GM23248 (cell line): Measurements from ENCODE around the gene COMMD4. TPM values are rescaled to one million over a fixed set of nuclear protein-coding genes. Genes with fewer than 3 reads are reported as not detected.

ENCODE experiments used
- DNase-seq: peaks from one replicate; pipeline ENCODE4 v3.0.0-alpha.2; 2015
- H2AFZ ChIP-seq: fragments of 200-600 bp; sonication (generic); 2 replicates; pipeline ENCODE4 v1.6.1; 2016; ENCODE audit warnings: antibody characterized with exemption
- H3F3A ChIP-seq: fragments of 200-600 bp; sonication (generic); 2 replicates; pipeline ENCODE4 v1.6.1; 2016; ENCODE audit warnings: mild to moderate bottlenecking, antibody characterized with exemption, mixed run types; ENCODE audit not compliant: insufficient read depth
- H3K27ac ChIP-seq: fragments of 200-600 bp; sonication (generic); 2 replicates; pipeline ENCODE4 v1.5.1; 2016; ENCODE audit warnings: mild to moderate bottlenecking
- H3K27me3 ChIP-seq: fragments of 200-600 bp; sonication (generic); replicated peaks from 2 replicates; pipeline ENCODE4 v1.6.1; 2016; ENCODE audit warnings: mild to moderate bottlenecking; ENCODE audit not compliant: insufficient read depth
- H3K36me3 ChIP-seq: fragments of 200-600 bp; sonication (generic); 2 replicates; pipeline ENCODE4 v1.6.1; 2016; ENCODE audit warnings: low read depth, mild to moderate bottlenecking
- H3K4me1 ChIP-seq: fragments of 200-600 bp; sonication (generic); 2 replicates; pipeline ENCODE4 v1.6.1; 2016; ENCODE audit warnings: mild to moderate bottlenecking; ENCODE audit not compliant: insufficient read depth
- H3K4me2 ChIP-seq: fragments of 200-600 bp; sonication (generic); one replicate; pipeline ENCODE4 v1.6.1; 2016; ENCODE audit warnings: mild to moderate bottlenecking; ENCODE audit not compliant: unreplicated experiment
- H3K4me3 ChIP-seq: fragments of 200-600 bp; sonication (generic); 2 replicates; pipeline ENCODE4 v1.5.1; 2016; ENCODE audit warnings: mild to moderate bottlenecking
- H3K79me2 ChIP-seq: fragments of 200-600 bp; sonication (generic); 2 replicates; pipeline ENCODE4 v1.6.1; 2016; ENCODE audit warnings: mild to moderate bottlenecking; ENCODE audit not compliant: insufficient read depth
- H3K9ac ChIP-seq: fragments of 200-600 bp; sonication (generic); 2 replicates; pipeline ENCODE4 v1.6.1; 2016; ENCODE audit warnings: mild to moderate bottlenecking
- H3K9me2 ChIP-seq: fragments of 200-600 bp; sonication (generic); 2 replicates; pipeline ENCODE4 v1.6.1; 2016; ENCODE audit warnings: mixed run types, mild to moderate bottlenecking, moderate library complexity; ENCODE audit not compliant: insufficient read depth
- H3K9me3 ChIP-seq: fragments of 200-600 bp; sonication (generic); one replicate; pipeline ENCODE4 v1.6.1; 2017; ENCODE audit warnings: low read depth
- H4K20me1 ChIP-seq: fragments of 200-600 bp; sonication (generic); 2 replicates; pipeline ENCODE4 v1.6.0; 2016; ENCODE audit not compliant: insufficient read depth
- EZH2 ChIP-seq: fragments of 200-600 bp; sonication (generic); IDR thresholded peaks from 2 replicates; pipeline ENCODE4 v1.6.1; 2018; ENCODE audit warnings: antibody characterized with exemption, mild to moderate bottlenecking; ENCODE audit not compliant: insufficient read depth, poor library complexity, severe bottlenecking
- EZH2phosphoT487 ChIP-seq: fragments of 200-600 bp; sonication (generic); IDR thresholded peaks from 2 replicates; pipeline ENCODE4 v1.6.1; 2018; ENCODE audit warnings: antibody characterized with exemption, moderate library complexity, mild to moderate bottlenecking, low read depth; ENCODE audit not compliant: insufficient read depth
- WGBS, 2 experiments: methylation state at CpG; one replicate each; pipeline ENCODE4 v1.1.6; 2015 to 2017; ENCODE audit warnings: low lambda C conversion rate in 2 of 2, low coverage in 1 of 2; ENCODE audit errors: missing lambda C conversion rate in 2 of 2; 5-methylcytosine and 5-hydroxymethylcytosine counted together
- in situ Hi-C: fragments of 300-500 bp; cut with MboI; formaldehyde crosslinking; loops from 2 replicates; pipeline ENCODE4 v1.15.0; 2020
- polyA plus RNA-seq: library from polyadenylated mRNA; unstranded; fragments of >200 nt; fragmentation: Nextera tagmentation; extraction: Ambion mirVana; gene quantifications from 2 replicates; pipeline ENCODE4 v1.2.1, GENCODE V29; 2016
- total RNA-seq: library from RNA; depleted of rRNA; stranded (reverse); fragments of >200 nt; shearing (Covaris generic); gene quantifications from 2 replicates; pipeline ENCODE4 v1.2.3, GENCODE V29; 2014

Gene COMMD4
- total and polyA plus RNA-seq, 2 experiments from 2014 or later, result 82.0 to 82.5 TPM

DNA sequence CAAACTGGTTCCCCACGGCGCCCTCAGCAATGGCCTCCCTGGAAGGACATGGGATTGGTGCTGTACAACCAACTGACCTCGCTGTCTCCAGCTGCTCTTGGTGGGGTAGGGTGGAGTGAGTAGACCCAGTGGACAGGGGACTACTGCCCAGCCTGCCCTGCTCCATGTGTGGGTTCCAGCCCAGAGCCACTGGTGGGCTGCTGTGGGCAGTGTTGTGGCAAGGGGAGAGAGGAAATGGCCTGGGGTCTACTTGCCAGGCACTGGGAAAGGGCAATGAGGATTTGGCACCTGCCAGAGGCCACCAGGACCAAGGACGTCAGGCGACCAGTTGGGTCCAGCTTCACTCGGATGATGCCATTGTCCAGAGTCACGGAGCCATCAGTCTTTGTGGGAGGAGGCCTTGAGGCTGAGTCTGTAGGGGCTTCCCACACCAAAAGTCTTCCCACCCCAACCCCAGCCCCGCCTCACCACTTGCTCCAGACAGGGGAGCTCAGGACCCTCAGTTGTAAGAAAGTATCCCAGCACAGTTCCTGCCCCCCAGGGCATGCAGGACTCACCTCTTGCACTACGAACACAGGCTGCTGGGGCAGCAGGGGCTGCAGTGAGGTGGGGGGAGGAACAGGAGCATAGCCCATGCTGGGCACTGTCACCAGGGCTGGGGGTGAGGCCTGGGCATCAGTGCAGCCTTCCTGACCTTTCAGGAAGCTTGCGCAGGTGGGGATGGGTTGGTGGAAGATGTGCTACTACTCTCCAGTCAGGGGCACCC, 23.1 kb downstream of the COMMD4 start:
- no peaks in the 10 kb centered on the region for H3K79me2 ChIP-seq
- 91 to 96% methylated on average over 10 of the region's 10 CpGs for WGBS, 2 experiments
- no peaks in the 10 kb centered on the region for H3K4me1 ChIP-seq
- in situ Hi-C loops, result no loop called here
- no peak overlapping the region for H3K27ac ChIP-seq
- no peaks in the 10 kb centered on the region for H3K27me3 ChIP-seq
- no peak overlapping the region for H2AFZ ChIP-seq
- no peak overlapping the region for H3K4me2 ChIP-seq
- TF ChIP-seq EZH2 (no peak), EZH2phosphoT487 (no peak)
- H3K9ac ChIP-seq, result no peak overlapping the region
- H3K36me3 ChIP-seq, result no peaks in the 10 kb centered on the region
- H3K9me2 ChIP-seq, result no peaks in the 10 kb centered on the region
- no peaks in the 10 kb centered on the region for H4K20me1 ChIP-seq
- H3K4me3 ChIP-seq, result no peak overlapping the region
- DNase-seq, result no peak
- H3F3A ChIP-seq, result no peaks in the 10 kb centered on the region
- H3K9me3 ChIP-seq, result no peaks in the 10 kb centered on the region

- in situ Hi-C loops, result no loop called here
- no peak overlapping the region for H2AFZ ChIP-seq
- no peak overlapping the region for H3K27ac ChIP-seq
- no peaks in the 10 kb centered on the region for H3F3A ChIP-seq
- H3K4me2 ChIP-seq, result no peak overlapping the region
- WGBS, 2 experiments, result 89 to 91% methylated on average over 15 of the region's 15 CpGs
- no peak for DNase-seq
- no peaks in the 10 kb centered on the region for H3K27me3 ChIP-seq
- no peaks in the 10 kb centered on the region for H3K9me3 ChIP-seq
- no peak for TF ChIP-seq EZH2
- no peak for TF ChIP-seq EZH2phosphoT487
- no peak overlapping the region for H3K4me3 ChIP-seq
- no peaks in the 10 kb centered on the region for H3K79me2 ChIP-seq
- no peaks in the 10 kb centered on the region for H3K4me1 ChIP-seq
- no peaks in the 10 kb centered on the region for H3K9me2 ChIP-seq
- no peak overlapping the region for H3K9ac ChIP-seq
- no peaks in the 10 kb centered on the region for H3K36me3 ChIP-seq
- no peaks in the 10 kb centered on the region for H4K20me1 ChIP-seq
Observed at GRCh38 chr15:75359537-75360250, 23.8 kb downstream of the COMMD4 start.

DNA sequence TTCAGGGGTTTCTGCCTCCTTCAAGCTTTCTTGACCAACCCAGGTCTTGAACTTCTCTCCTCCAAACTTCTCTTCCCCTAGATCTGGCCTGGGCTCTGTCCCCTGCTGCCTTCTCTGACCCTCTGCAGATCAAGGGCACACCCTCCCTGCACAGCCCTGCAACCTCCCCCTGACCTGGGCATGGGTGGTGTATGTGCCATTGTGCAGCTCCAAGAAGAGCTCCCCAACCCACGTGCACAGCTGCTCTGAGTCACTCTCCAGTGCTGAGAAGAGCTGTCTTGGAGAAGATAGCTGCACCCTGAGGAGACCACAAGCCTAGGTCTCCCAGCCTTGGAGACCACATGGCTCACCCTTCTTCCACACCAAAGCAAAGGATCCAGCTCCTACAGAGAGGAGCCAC, 24.5 kb downstream of the COMMD4 start:
- Histone ChIP-seq H4K20me1 (no peaks in the 10 kb centered on the region), H2AFZ (no peak overlapping the region), H3K36me3 (no peaks in the 10 kb centered on the region), H3K79me2 (no peaks in the 10 kb centered on the region), H3K9me2 (no peaks in the 10 kb centered on the region), H3K4me3 (no peak overlapping the region), H3K9ac (no peak overlapping the region), H3K27me3 (no peaks in the 10 kb centered on the region), H3K4me1 (no peaks in the 10 kb centered on the region), H3F3A (no peaks in the 10 kb centered on the region), H3K9me3 (no peaks in the 10 kb centered on the region), H3K4me2 (no peak overlapping the region), H3K27ac (no peak overlapping the region)
- in situ Hi-C loops, result no loop called here
- 18 to 50% methylated on average over 1 of the region's 1 CpG for WGBS, 2 experiments
- no peak for DNase-seq
- no peak for TF ChIP-seq EZH2phosphoT487
- TF ChIP-seq EZH2, result no peak

- WGBS, 2 experiments, result 93 to 94% methylated on average over 4 to 7 of the region's 7 CpGs
- no peak for TF ChIP-seq EZH2phosphoT487
- no peak for TF ChIP-seq EZH2
- H3K9me2 ChIP-seq, result no peaks in the 10 kb centered on the region
- in situ Hi-C loops, result no loop called here
- no peaks in the 10 kb centered on the region for H4K20me1 ChIP-seq
- no peaks in the 10 kb centered on the region for H3F3A ChIP-seq
- H3K4me2 ChIP-seq, result no peak overlapping the region
- no peak overlapping the region for H3K4me3 ChIP-seq
- no peaks in the 10 kb centered on the region for H3K79me2 ChIP-seq
- H3K9ac ChIP-seq, result no peak overlapping the region
- H2AFZ ChIP-seq, result no peak overlapping the region
- H3K27ac ChIP-seq, result no peak overlapping the region
- H3K36me3 ChIP-seq, result no peaks in the 10 kb centered on the region
- H3K4me1 ChIP-seq, result no peaks in the 10 kb centered on the region
- DNase-seq, result no peak
- H3K9me3 ChIP-seq, result no peaks in the 10 kb centered on the region
- no peaks in the 10 kb centered on the region for H3K27me3 ChIP-seq
Observed at GRCh38 chr15:75360856-75361255, 25.0 kb downstream of the COMMD4 start.
